A549 (cell line): Measurements from ENCODE around the gene TRIM7.

Experiments
- BCL3 ChIP-seq: fragments of >200 bp; sonication (Bioruptor Twin); formaldehyde crosslinking; IDR thresholded peaks from 3 replicates; pipeline ENCODE4 v1.6.1; 2016
- CBX8 ChIP-seq: fragments of 200-600 bp; sonication (generic); IDR thresholded peaks from 2 replicates; pipeline ENCODE4 v1.6.1; 2016
- CEBPB ChIP-seq, 2 experiments: fragments of >200 bp in 1 of 2; sonication (Bioruptor Twin) in 1 of 2; formaldehyde crosslinking in 1 of 2; IDR thresholded peaks; 2 replicates each; pipeline ENCODE4 v1.6.1; 2012 to 2016
- CTCF ChIP-seq: fragments of >200 bp; sonication (Bioruptor Twin); formaldehyde crosslinking; IDR thresholded peaks from 3 replicates; pipeline ENCODE4 v1.5.1; 2016
- ELK1 ChIP-seq: fragments of 150-350 bp; IDR thresholded peaks from 2 replicates; pipeline ENCODE4 v1.6.1; 2014; ENCODE audit warnings: low read depth, mild to moderate bottlenecking, low read length
- EP300 ChIP-seq, 2 experiments: fragments of >200 bp; sonication (Bioruptor Twin); formaldehyde crosslinking; IDR thresholded peaks; 2 replicates in 1 of 2; 3 replicates in 1 of 2; pipeline ENCODE4 v1.6.1; 2016 to 2017
- JUN ChIP-seq, 2 experiments: fragments of >200 bp; sonication (Bioruptor Twin); formaldehyde crosslinking; IDR thresholded peaks; 2 replicates in 1 of 2; 3 replicates in 1 of 2; pipeline ENCODE4 v1.6.1; 2016 to 2017
- JUNB ChIP-seq: fragments of >200 bp; sonication (Bioruptor Twin); formaldehyde crosslinking; IDR thresholded peaks from 2 replicates; pipeline ENCODE4 v1.6.1; 2016
- PBX3 ChIP-seq: IDR thresholded peaks from 2 replicates; pipeline ENCODE4 v1.6.1; 2012
- REST ChIP-seq: fragments of 200-600 bp; sonication (generic); IDR thresholded peaks from 2 replicates; pipeline ENCODE4 v1.6.1; 2016; ENCODE audit warnings: antibody characterized with exemption, mild to moderate bottlenecking, moderate library complexity
- ZC3H11A ChIP-seq: fragments of 450-650 bp; IDR thresholded peaks from 2 replicates; pipeline ENCODE4 v1.6.1; 2014; ENCODE audit warnings: antibody characterized with exemption, mild to moderate bottlenecking

- no peak for TF ChIP-seq CBX8
- TF ChIP-seq CTCF, result no peak
- no peak for TF ChIP-seq CEBPB (IDR thresholded peaks at IDR 0.05)
- no peak for TF ChIP-seq REST
- TF ChIP-seq EP300 (IDR thresholded peaks at IDR 0.05), result no peak
- TF ChIP-seq JUNB, result no peak
- TF ChIP-seq BCL3, result no peak
- no peak for TF ChIP-seq JUN (IDR thresholded peaks at IDR 0.05)
- no peak for TF ChIP-seq PBX3
- TF ChIP-seq ELK1, result no peak
- no peak for TF ChIP-seq ZC3H11A
These were observed 51.2 kb downstream of the TRIM7 start for GRCh38 chr5:181153814-181154213.
